ENCODE results near the gene NHSL2. TPM values are rescaled to one million over a fixed set of nuclear protein-coding genes. Genes with fewer than 3 reads are reported as not detected.

Gene NHSL2
- total RNA-seq, 1 experiment from 2014 or later: 0.36 TPM

GRCh38 chrX:71935476-71935875, 24.8 kb downstream of the NHSL2 start:
- intact Hi-C loops (cut with micrococcal nuclease; ENCODE audit: unreplicated experiment) (no loop called here), in situ Hi-C loops (cut with HindIII; ENCODE audit: low pct_unique_long_range_greater_than_20kb, low sequenced_read_pairs) (no loop called here)
- H3K27me3 ChIP-seq (ENCODE audit: control insufficient read depth, insufficient read depth, low read length): peaks cover 5% of the 10 kb centered on the region
- no peak overlapping the region for H3K4me3 ChIP-seq (ENCODE audit: low read depth in 2 of 2, low read length in 2 of 2)
- no peak for TF ChIP-seq CTCF (IDR thresholded peaks at IDR 0.05)
- no peak for TF ChIP-seq POLR2AphosphoS5 (IDR thresholded peaks at IDR 0.05; ENCODE audit: low read depth, low read length)
- TF ChIP-seq TCF7L2 (IDR thresholded peaks at IDR 0.05; ENCODE audit: low read depth, low read length): no peak
- TF ChIP-seq, protein P1, sequence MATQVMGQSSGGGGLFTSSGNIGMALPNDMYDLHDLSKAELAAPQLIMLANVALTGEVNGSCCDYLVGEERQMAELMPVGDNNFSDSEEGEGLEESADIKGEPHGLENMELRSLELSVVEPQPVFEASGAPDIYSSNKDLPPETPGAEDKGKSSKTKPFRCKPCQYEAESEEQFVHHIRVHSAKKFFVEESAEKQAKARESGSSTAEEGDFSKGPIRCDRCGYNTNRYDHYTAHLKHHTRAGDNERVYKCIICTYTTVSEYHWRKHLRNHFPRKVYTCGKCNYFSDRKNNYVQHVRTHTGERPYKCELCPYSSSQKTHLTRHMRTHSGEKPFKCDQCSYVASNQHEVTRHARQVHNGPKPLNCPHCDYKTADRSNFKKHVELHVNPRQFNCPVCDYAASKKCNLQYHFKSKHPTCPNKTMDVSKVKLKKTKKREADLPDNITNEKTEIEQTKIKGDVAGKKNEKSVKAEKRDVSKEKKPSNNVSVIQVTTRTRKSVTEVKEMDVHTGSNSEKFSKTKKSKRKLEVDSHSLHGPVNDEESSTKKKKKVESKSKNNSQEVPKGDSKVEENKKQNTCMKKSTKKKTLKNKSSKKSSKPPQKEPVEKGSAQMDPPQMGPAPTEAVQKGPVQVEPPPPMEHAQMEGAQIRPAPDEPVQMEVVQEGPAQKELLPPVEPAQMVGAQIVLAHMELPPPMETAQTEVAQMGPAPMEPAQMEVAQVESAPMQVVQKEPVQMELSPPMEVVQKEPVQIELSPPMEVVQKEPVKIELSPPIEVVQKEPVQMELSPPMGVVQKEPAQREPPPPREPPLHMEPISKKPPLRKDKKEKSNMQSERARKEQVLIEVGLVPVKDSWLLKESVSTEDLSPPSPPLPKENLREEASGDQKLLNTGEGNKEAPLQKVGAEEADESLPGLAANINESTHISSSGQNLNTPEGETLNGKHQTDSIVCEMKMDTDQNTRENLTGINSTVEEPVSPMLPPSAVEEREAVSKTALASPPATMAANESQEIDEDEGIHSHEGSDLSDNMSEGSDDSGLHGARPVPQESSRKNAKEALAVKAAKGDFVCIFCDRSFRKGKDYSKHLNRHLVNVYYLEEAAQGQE (IDR thresholded peaks at IDR 0.05; ENCODE audit: insufficient read depth in 1 of 2, low read depth in 2 of 2, low read length in 1 of 2): no peak
- no peak for TF ChIP-seq SIN3A (IDR thresholded peaks at IDR 0.05; ENCODE audit: borderline replicate concordance, insufficient read depth, low read depth, low read length)
- POLR2A ChIA-PET: no interaction called here
- DNase-seq (ENCODE audit: low read depth, low spot score): no peak
- no peak for ATAC-seq
- no peaks in the 10 kb centered on the region for H3K36me3 ChIP-seq (ENCODE audit: control insufficient read depth, insufficient read depth, low read length)
- no TSS peak for BruUV-seq (replicated peaks)
- no peak overlapping the region for H3K27ac ChIP-seq (ENCODE audit: low read length)
- H3K9me3 ChIP-seq (ENCODE audit: control insufficient read depth, insufficient read depth, low read depth, low read length): no peaks in the 10 kb centered on the region
- no peaks in the 10 kb centered on the region for H3K4me1 ChIP-seq (ENCODE audit: control insufficient read depth, insufficient read depth, low read length)
- CTCF ChIA-PET: interaction anchor here (0.9 kb wide), 1 partner anchor 15 kb away, joined by 3 read pairs; no protein-coding TSS in a partner anchor

DNA sequence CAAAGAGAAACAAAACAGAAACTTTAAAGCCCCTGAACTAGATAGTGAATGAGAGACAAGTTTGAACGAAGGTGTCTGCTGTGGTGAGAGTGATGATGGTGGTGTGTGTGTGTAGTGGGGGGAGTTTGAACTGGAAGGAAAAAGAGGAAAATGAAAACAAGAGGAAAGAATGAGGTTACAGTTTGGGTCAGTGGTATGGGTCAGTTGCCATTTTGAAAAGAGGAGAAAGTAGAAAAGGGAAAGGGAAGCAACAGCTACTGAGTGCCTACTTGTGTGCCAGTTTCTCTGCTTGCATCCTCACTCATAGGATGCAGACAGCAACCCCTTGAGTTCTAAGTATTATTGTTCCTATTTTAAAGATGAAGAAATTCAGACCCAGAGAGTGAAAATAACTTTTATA, 26.0 kb downstream of the NHSL2 start:
- no peaks in the 10 kb centered on the region for H3K4me1 ChIP-seq (ENCODE audit: control insufficient read depth, insufficient read depth, low read length)
- CTCF ChIA-PET: interaction anchor here (0.6 kb wide), 1 partner anchor 411 kb away, joined by 4 read pairs; no protein-coding TSS in a partner anchor
- in situ Hi-C loops (cut with HindIII; ENCODE audit: low pct_unique_long_range_greater_than_20kb, low sequenced_read_pairs): no loop called here
- BruUV-seq (replicated peaks): no TSS peak
- intact Hi-C loops (cut with micrococcal nuclease; ENCODE audit: unreplicated experiment): no loop called here
- H3K27ac ChIP-seq (ENCODE audit: low read length): no peak overlapping the region
- H3K36me3 ChIP-seq (ENCODE audit: control insufficient read depth, insufficient read depth, low read length): no peaks in the 10 kb centered on the region
- no peak for TF ChIP-seq TCF7L2 (IDR thresholded peaks at IDR 0.05; ENCODE audit: low read depth, low read length)
- TF ChIP-seq, protein P1 (IDR thresholded peaks at IDR 0.05; ENCODE audit: insufficient read depth in 1 of 2, low read depth in 2 of 2, low read length in 1 of 2): no peak
- TF ChIP-seq SIN3A (IDR thresholded peaks at IDR 0.05; ENCODE audit: borderline replicate concordance, insufficient read depth, low read depth, low read length): no peak
- TF ChIP-seq CTCF (IDR thresholded peaks at IDR 0.05): no peak
- TF ChIP-seq POLR2AphosphoS5 (IDR thresholded peaks at IDR 0.05; ENCODE audit: low read depth, low read length): no peak
- no peak overlapping the region for H3K4me3 ChIP-seq (ENCODE audit: low read depth in 2 of 2, low read length in 2 of 2)
- DNase-seq (ENCODE audit: low read depth, low spot score): no peak
- POLR2A ChIA-PET: no interaction called here
- peaks cover 5% of the 10 kb centered on the region for H3K27me3 ChIP-seq (ENCODE audit: control insufficient read depth, insufficient read depth, low read length)
- no peaks in the 10 kb centered on the region for H3K9me3 ChIP-seq (ENCODE audit: control insufficient read depth, insufficient read depth, low read depth, low read length)
- ATAC-seq: no peak

Measured in Panc1 (cell line).